ENCODE results near the gene USP16. TPM values are rescaled to one million over a fixed set of nuclear protein-coding genes. Genes with fewer than 3 reads are reported as not detected.

The USP16 gene
- total RNA-seq, 2 donors from 2014 or later = 33.3 to 34.2 TPM

GRCh38 chr21:29102791-29103257, 78.4 kb downstream of the USP16 start:
- H3K9me3 ChIP-seq = no peaks in the 10 kb centered on the region
- H3K4me1 ChIP-seq = no peaks in the 10 kb centered on the region
- DNase-seq = no peak

More at GRCh38 chr21:29102791-29103257, 78.4 kb downstream of the USP16 start:
- no peaks in the 10 kb centered on the region for H3K27me3 ChIP-seq
- H3K4me3 ChIP-seq = no peak overlapping the region
- H3K36me3 ChIP-seq = no peaks in the 10 kb centered on the region
- no peak overlapping the region for H3K27ac ChIP-seq
- H3K9ac ChIP-seq (ENCODE audit: low read depth in 2 of 2, low read length in 2 of 2) = no peak overlapping the region
- intact Hi-C loops (cut with DNase I) = no loop called here
- no peak for TF ChIP-seq CTCF (IDR thresholded peaks at IDR 0.05)

Other genes starting within 250 kb of the USP16 start
- gene LTN1, start 31.8 kb upstream of the USP16 start, total RNA-seq = 10 to 100 TPM; 21.1 to 33.2 TPM
- 10 to 100 TPM in 1 of 2 donors, 1 to 10 TPM in 1; 8.4 to 11.1 TPM for gene RWDD2B, start 5.3 kb upstream of the USP16 start, total RNA-seq
- 100 to 1,000 TPM; 106 to 190 TPM for gene CCT8, start 49.0 kb downstream of the USP16 start, total RNA-seq
- gene MAP3K7CL, start 106.0 kb downstream of the USP16 start, total RNA-seq = 1 to 10 TPM; 1.9 to 3.4 TPM

All from colonic mucosa (tissue), 4 donors.